B cell (primary cell): ENCODE measurements around the gene TTC23.

Source experiments
- CTCF ChIP-seq: fragments of 200-600 bp; IDR thresholded peaks from one replicate; pipeline ENCODE4 v1.8.0; 2022; ENCODE audit warnings: antibody characterized with exemption, mild to moderate bottlenecking
- EZH2 ChIP-seq: IDR thresholded peaks from 2 replicates; pipeline ENCODE4 v1.6.1; 2012; ENCODE audit warnings: borderline replicate concordance, low read depth, mild to moderate bottlenecking, moderate library complexity, low read length; ENCODE audit not compliant: insufficient read depth, poor library complexity, severe bottlenecking

DNA sequence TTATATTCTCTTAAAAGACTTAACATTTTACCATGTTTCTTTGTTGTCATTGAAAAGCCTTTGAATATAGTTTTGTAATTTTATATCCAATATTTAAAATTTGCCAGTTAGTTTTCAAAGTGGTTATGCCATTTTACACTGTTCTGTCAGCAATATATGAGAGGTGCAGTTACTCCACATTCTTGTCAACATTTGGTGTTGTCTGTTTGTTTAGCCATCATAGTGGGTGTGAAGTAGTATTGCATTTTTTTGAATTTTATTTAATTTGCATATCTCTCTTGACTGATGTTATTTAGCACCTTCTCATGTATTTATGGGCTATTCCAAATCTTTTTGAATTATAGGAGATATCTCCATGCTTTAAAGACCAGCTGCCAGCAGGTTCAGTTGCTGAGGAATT is 42.3 kb upstream of the TTC23 start:
- no peak for TF ChIP-seq CTCF
- TF ChIP-seq EZH2: no peak
